ENCODE measurements around the gene RHBDD2.

The RHBDD2 gene

DNA sequence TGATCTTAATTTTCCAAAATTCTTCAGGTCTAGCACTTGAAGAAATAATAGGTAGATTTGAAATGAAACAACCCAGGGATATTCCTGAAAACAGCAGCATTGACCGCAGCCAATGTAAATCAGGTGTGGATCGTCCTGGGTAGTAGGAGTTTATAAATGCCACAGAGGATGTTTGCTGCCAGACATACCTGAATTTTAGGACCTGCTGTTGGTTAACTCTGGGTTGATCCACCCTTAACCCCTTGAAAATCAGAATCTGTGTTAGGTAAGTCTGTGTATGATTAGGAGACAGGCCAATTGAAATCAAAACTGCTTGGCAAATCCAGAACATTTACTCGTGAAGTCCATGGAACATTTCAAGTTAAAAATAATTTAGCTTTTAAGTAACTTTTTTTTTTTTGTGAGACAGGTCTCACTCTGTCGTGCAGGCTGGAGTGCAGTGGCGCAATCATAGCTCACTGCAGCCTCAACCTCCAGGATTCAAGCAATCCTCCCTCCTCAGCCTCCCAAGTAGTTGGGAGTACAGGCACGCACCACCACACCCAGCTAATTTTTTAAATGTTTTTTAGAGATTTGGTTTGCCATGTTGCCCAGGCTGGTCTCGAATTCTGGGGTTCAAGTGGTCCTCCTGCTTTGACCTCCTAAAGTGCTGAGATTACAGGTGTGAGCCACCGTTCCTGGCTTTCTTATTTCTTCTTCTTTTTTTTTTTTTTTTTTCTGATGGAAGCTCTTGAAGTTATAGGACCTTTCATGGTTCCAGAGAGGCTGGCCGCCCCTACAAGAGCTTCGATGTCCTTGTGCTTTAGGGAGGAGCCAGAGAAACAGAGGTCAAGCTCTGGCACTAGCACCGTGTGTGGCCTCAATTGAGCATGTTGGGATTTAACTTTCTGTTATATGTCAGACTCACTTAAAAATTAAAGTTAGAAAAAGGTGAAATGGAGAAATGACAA lies 38.1 kb downstream of the RHBDD2 start:
- TF ChIP-seq ARNTL (CRISPR knock-in tag; IDR thresholded peaks at IDR 0.05; ENCODE audit: borderline replicate concordance, low read depth), result no peak
- TF ChIP-seq RARB (CRISPR knock-in tag; IDR thresholded peaks at IDR 0.05), result no peak
- no peak for TF ChIP-seq ISL1 (CRISPR knock-in tag; IDR thresholded peaks at IDR 0.05)
- TF ChIP-seq BACH2 (CRISPR knock-in tag; IDR thresholded peaks at IDR 0.05; ENCODE audit: borderline replicate concordance), result no peak
- no peak for TF ChIP-seq ZFP30 (CRISPR knock-in tag; IDR thresholded peaks at IDR 0.05)
- no peak for TF ChIP-seq PPARA (CRISPR knock-in tag; IDR thresholded peaks at IDR 0.05; ENCODE audit: borderline replicate concordance)
- TF ChIP-seq, protein P1, sequence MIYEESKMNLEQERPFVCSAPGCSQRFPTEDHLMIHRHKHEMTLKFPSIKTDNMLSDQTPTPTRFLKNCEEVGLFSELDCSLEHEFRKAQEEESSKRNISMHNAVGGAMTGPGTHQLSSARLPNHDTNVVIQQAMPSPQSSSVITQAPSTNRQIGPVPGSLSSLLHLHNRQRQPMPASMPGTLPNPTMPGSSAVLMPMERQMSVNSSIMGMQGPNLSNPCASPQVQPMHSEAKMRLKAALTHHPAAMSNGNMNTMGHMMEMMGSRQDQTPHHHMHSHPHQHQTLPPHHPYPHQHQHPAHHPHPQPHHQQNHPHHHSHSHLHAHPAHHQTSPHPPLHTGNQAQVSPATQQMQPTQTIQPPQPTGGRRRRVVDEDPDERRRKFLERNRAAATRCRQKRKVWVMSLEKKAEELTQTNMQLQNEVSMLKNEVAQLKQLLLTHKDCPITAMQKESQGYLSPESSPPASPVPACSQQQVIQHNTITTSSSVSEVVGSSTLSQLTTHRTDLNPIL (CRISPR knock-in tag; IDR thresholded peaks at IDR 0.05; ENCODE audit: low read depth), result no peak
- no peak for TF ChIP-seq TCF4 (CRISPR knock-in tag; IDR thresholded peaks at IDR 0.05; ENCODE audit: borderline replicate concordance)
- TF ChIP-seq ZNF70 (CRISPR knock-in tag; IDR thresholded peaks at IDR 0.05), result no peak
- no peak for ATAC-seq

DNA sequence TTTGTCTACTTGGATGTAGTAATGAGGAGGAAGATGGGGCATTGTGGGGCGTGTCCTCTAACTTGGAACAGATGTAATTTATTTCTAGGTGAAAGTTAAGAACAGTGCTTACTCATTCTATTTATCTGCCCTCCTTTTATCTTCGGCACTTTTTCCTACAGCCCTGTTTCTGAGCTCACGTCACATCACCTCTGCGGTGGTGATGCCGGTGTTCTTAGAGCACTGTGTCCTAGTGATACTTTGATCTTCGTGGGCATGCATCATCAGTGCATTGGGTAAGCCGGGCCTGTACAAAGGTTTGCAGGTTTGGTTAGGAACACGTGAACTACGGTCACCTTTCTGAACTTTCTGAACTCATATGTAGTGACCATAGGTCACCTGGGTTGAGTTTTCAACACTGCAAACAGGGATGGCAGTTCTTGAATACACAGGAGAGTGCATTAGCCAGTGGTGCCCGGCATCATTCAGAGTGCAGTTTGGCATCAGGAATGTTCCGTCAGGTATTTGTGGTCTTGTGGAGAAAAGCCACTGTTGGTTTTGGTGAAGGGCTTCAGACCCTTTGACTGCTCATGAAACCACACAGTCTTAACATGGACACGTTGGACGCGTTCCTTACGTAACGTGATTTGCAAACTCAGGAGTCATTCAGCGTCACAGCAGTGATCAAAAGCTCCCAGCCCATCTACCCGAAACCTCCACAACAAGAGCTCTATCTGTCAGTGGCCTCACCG lies 41.8 kb downstream of the RHBDD2 start:
- ATAC-seq, result no peak
- TF ChIP-seq OSR1 (CRISPR knock-in tag; IDR thresholded peaks at IDR 0.05), result no peak
- no peak for TF ChIP-seq CSDC2 (CRISPR knock-in tag; IDR thresholded peaks at IDR 0.05)
- no peak for TF ChIP-seq ZFP3 (CRISPR knock-in tag; IDR thresholded peaks at IDR 0.05)
- no peak for TF ChIP-seq ARNTL (CRISPR knock-in tag; IDR thresholded peaks at IDR 0.05; ENCODE audit: borderline replicate concordance, low read depth)
- no peak for TF ChIP-seq ZNF565 (CRISPR knock-in tag; conservative IDR thresholded peaks at IDR 0.05; ENCODE audit: low read depth)
- TF ChIP-seq ZFP30 (CRISPR knock-in tag; IDR thresholded peaks at IDR 0.05), result no peak
- no peak for TF ChIP-seq ZNF70 (CRISPR knock-in tag; IDR thresholded peaks at IDR 0.05)
- TF ChIP-seq, protein P2, sequence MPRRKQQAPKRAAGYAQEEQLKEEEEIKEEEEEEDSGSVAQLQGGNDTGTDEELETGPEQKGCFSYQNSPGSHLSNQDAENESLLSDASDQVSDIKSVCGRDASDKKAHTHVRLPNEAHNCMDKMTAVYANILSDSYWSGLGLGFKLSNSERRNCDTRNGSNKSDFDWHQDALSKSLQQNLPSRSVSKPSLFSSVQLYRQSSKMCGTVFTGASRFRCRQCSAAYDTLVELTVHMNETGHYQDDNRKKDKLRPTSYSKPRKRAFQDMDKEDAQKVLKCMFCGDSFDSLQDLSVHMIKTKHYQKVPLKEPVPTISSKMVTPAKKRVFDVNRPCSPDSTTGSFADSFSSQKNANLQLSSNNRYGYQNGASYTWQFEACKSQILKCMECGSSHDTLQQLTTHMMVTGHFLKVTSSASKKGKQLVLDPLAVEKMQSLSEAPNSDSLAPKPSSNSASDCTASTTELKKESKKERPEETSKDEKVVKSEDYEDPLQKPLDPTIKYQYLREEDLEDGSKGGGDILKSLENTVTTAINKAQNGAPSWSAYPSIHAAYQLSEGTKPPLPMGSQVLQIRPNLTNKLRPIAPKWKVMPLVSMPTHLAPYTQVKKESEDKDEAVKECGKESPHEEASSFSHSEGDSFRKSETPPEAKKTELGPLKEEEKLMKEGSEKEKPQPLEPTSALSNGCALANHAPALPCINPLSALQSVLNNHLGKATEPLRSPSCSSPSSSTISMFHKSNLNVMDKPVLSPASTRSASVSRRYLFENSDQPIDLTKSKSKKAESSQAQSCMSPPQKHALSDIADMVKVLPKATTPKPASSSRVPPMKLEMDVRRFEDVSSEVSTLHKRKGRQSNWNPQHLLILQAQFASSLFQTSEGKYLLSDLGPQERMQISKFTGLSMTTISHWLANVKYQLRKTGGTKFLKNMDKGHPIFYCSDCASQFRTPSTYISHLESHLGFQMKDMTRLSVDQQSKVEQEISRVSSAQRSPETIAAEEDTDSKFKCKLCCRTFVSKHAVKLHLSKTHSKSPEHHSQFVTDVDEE (CRISPR knock-in tag; IDR thresholded peaks at IDR 0.05), result no peak
- TF ChIP-seq ZC3H10 (CRISPR knock-in tag; IDR thresholded peaks at IDR 0.05), result no peak
- no peak for TF ChIP-seq ISL1 (CRISPR knock-in tag; IDR thresholded peaks at IDR 0.05)
- TF ChIP-seq, protein P3, sequence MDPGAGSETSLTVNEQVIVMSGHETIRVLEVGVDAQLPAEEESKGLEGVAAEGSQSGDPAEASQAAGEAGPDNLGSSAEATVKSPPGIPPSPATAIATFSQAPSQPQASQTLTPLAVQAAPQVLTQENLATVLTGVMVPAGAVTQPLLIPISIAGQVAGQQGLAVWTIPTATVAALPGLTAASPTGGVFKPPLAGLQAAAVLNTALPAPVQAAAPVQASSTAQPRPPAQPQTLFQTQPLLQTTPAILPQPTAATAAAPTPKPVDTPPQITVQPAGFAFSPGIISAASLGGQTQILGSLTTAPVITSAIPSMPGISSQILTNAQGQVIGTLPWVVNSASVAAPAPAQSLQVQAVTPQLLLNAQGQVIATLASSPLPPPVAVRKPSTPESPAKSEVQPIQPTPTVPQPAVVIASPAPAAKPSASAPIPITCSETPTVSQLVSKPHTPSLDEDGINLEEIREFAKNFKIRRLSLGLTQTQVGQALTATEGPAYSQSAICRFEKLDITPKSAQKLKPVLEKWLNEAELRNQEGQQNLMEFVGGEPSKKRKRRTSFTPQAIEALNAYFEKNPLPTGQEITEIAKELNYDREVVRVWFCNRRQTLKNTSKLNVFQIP (CRISPR knock-in tag; IDR thresholded peaks at IDR 0.05; ENCODE audit: borderline replicate concordance, low read depth), result no peak
- TF ChIP-seq, protein P4, sequence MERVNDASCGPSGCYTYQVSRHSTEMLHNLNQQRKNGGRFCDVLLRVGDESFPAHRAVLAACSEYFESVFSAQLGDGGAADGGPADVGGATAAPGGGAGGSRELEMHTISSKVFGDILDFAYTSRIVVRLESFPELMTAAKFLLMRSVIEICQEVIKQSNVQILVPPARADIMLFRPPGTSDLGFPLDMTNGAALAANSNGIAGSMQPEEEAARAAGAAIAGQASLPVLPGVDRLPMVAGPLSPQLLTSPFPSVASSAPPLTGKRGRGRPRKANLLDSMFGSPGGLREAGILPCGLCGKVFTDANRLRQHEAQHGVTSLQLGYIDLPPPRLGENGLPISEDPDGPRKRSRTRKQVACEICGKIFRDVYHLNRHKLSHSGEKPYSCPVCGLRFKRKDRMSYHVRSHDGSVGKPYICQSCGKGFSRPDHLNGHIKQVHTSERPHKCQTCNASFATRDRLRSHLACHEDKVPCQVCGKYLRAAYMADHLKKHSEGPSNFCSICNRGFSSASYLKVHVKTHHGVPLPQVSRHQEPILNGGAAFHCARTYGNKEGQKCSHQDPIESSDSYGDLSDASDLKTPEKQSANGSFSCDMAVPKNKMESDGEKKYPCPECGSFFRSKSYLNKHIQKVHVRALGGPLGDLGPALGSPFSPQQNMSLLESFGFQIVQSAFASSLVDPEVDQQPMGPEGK (CRISPR knock-in tag; IDR thresholded peaks at IDR 0.05; ENCODE audit: borderline replicate concordance), result no peak
- TF ChIP-seq, protein P1 (CRISPR knock-in tag; IDR thresholded peaks at IDR 0.05; ENCODE audit: low read depth), result no peak
- no peak for TF ChIP-seq SNAI2 (CRISPR knock-in tag; IDR thresholded peaks at IDR 0.05)
- no peak for TF ChIP-seq BACH2 (CRISPR knock-in tag; IDR thresholded peaks at IDR 0.05; ENCODE audit: borderline replicate concordance)
- no peak for TF ChIP-seq ESRRG (CRISPR knock-in tag; IDR thresholded peaks at IDR 0.05)

Data from SK-N-SH treated with all-trans-retinoic acid at 6 μM for 48 hours (cell line).